ENCODE results near the gene ARHGAP6. TPM values are rescaled to one million over a fixed set of nuclear protein-coding genes. Genes with fewer than 3 reads are reported as not detected.

ARHGAP6 gene
- total and polyA plus RNA-seq, 9 of the 15 experiments (the other 6 are each of a cell fraction or from before 2014, with no cell fraction given) = 12.5 to 63.6 (median 41.8) TPM

GRCh38 chrX:11103751-11104150 lies 562.0 kb downstream of the ARHGAP6 start:
- ChIA-PET POLR2A (no interaction called here), CTCF (ENCODE audit: low intra/inter-chr PET ratio) (no interaction called here)
- Histone ChIP-seq H3K79me2 (ENCODE audit: control insufficient read depth, insufficient read depth, low read length) (no peaks in the 10 kb centered on the region), H3K27me3 (ENCODE audit: control insufficient read depth in 2 of 2, insufficient read depth in 2 of 2, low read length in 2 of 2) (no peaks in the 10 kb centered on the region), H3K27ac (ENCODE audit: extremely low read depth, low read depth, low read length) (no peak overlapping the region), H3K9me1 (ENCODE audit: control insufficient read depth, insufficient read depth, low read length) (no peaks in the 10 kb centered on the region), H3K9ac (ENCODE audit: insufficient read depth in 1 of 2, low read depth in 2 of 2, low read length in 2 of 2) (no peak overlapping the region), H3K4me2 (ENCODE audit: insufficient read depth, low read length) (no peak overlapping the region), H3K9me3 (replicated peaks; ENCODE audit: control insufficient read depth, insufficient read depth, low read depth, low read length) (no peaks in the 10 kb centered on the region), H3K4me1 (replicated peaks in 1 of 2; ENCODE audit: control insufficient read depth in 2 of 2, insufficient read depth in 2 of 2, low read length in 2 of 2) (peaks cover 0 to 2% of the 10 kb centered on the region in 2 experiments; a peak in 1 of 5 replicates), H3K36me3 (ENCODE audit: control insufficient read depth, insufficient read depth, low read length) (no peaks in the 10 kb centered on the region), H2AFZ (ENCODE audit: low read depth, low read length) (no peak overlapping the region), H4K20me1 (replicated peaks; ENCODE audit: control insufficient read depth, insufficient read depth, low read length) (no peaks in the 10 kb centered on the region), H3K4me3 (no peak overlapping the region)
- ATAC-seq (no peak), DNase-seq (ENCODE audit: extremely low read depth in 1 of 4, low spot score in 3 of 4) (no peak), FAIRE-seq (no peak)
- intact Hi-C loops (cut with micrococcal nuclease) (loop anchor here (5.0 to 10.0 kb wide), 3 partner anchors 366 to 909 kb away; no protein-coding TSS in a partner anchor), in situ Hi-C loops (cut with MboI) (no loop called here)
- no TSS peak for BruUV-seq (replicated peaks)
- 56% methylated on average over 2 of the region's 2 CpGs for WGBS (ENCODE audit: insufficient coverage, low coverage, missing lambda C conversion rate)
- no peak for TF ChIP-seq ZNF212 (CRISPR knock-in tag; IDR thresholded peaks at IDR 0.05)

GRCh38 chrX:11103006-11103405 lies 562.7 kb downstream of the ARHGAP6 start:
- Histone ChIP-seq H4K20me1 (replicated peaks; ENCODE audit: control insufficient read depth, insufficient read depth, low read length) (no peaks in the 10 kb centered on the region), H3K36me3 (ENCODE audit: control insufficient read depth, insufficient read depth, low read length) (no peaks in the 10 kb centered on the region), H3K79me2 (ENCODE audit: control insufficient read depth, insufficient read depth, low read length) (no peaks in the 10 kb centered on the region), H3K9me3 (replicated peaks; ENCODE audit: control insufficient read depth, insufficient read depth, low read depth, low read length) (no peaks in the 10 kb centered on the region), H3K27me3 (ENCODE audit: control insufficient read depth in 2 of 2, insufficient read depth in 2 of 2, low read length in 2 of 2) (no peaks in the 10 kb centered on the region), H3K9me1 (ENCODE audit: control insufficient read depth, insufficient read depth, low read length) (no peaks in the 10 kb centered on the region), H3K9ac (ENCODE audit: insufficient read depth in 1 of 2, low read depth in 2 of 2, low read length in 2 of 2) (no peak overlapping the region), H3K27ac (ENCODE audit: extremely low read depth, low read depth, low read length) (no peak overlapping the region), H3K4me2 (ENCODE audit: insufficient read depth, low read length) (no peak overlapping the region), H2AFZ (ENCODE audit: low read depth, low read length) (no peak overlapping the region), H3K4me1 (replicated peaks in 1 of 2; ENCODE audit: control insufficient read depth in 2 of 2, insufficient read depth in 2 of 2, low read length in 2 of 2) (peaks cover 0 to 2% of the 10 kb centered on the region in 2 experiments; a peak in 1 of 5 replicates), H3K4me3 (no peak overlapping the region)
- in situ Hi-C loops (cut with MboI) = no loop called here
- POLR2A ChIA-PET = no interaction called here
- intact Hi-C loops (cut with micrococcal nuclease) = loop anchor here (5.0 to 10.0 kb wide), 3 partner anchors 366 to 908 kb away; no protein-coding TSS in a partner anchor
- TF ChIP-seq CREB3L1 (IDR thresholded peaks at IDR 0.05; ENCODE audit: borderline replicate concordance, low read depth) (no peak), ZNF717 (CRISPR knock-in tag; IDR thresholded peaks at IDR 0.05) (no peak), CHD2 (IDR thresholded peaks at IDR 0.05; ENCODE audit: low read depth, low read length) (no peak), TARDBP (IDR thresholded peaks at IDR 0.05) (no peak), ZNF639 (CRISPR knock-in tag; conservative IDR thresholded peaks at IDR 0.05 in 1 of 2, IDR thresholded peaks at IDR 0.05 in 1 of 2) (no peak), CHCHD3 (CRISPR knock-in tag; IDR thresholded peaks at IDR 0.05) (no peak)
- CTCF ChIA-PET (ENCODE audit: low intra/inter-chr PET ratio) = no interaction called here
- no peak for ATAC-seq
- no TSS peak for BruUV-seq (replicated peaks)
- WGBS (ENCODE audit: insufficient coverage, low coverage, missing lambda C conversion rate) = 76% methylated on average over 3 of the region's 3 CpGs
- FAIRE-seq = no peak
- no peak for DNase-seq (ENCODE audit: extremely low read depth in 1 of 4, low spot score in 3 of 4)
